IPS DF 6.9 (cell line): ENCODE data around the gene PLCG1.

Experiments used
- DNase-seq: peaks from one replicate; pipeline ENCODE4 v3.0.0-alpha.2; 2013; ENCODE audit warnings: low read depth, low spot score
- H3K27ac ChIP-seq: one replicate; pipeline ENCODE4 v1.5.1; 2013; ENCODE audit warnings: low read length, control low read depth
- H3K27me3 ChIP-seq: 2 replicates; pipeline ENCODE4 v1.6.1; 2013; ENCODE audit warnings: mild to moderate bottlenecking, low read length; ENCODE audit not compliant: control insufficient read depth, insufficient read depth
- H3K36me3 ChIP-seq: 2 replicates; pipeline ENCODE4 v1.6.1; 2013; ENCODE audit warnings: low read length; ENCODE audit not compliant: control insufficient read depth, insufficient read depth
- H3K4me1 ChIP-seq: 2 replicates; pipeline ENCODE4 v1.6.1; 2013; ENCODE audit warnings: low read length; ENCODE audit not compliant: control insufficient read depth, insufficient read depth
- H3K4me3 ChIP-seq: 2 replicates; pipeline ENCODE4 v1.5.1; 2013; ENCODE audit warnings: mild to moderate bottlenecking, low read length
- H3K9me3 ChIP-seq: 2 replicates; pipeline ENCODE4 v1.6.1; 2013; ENCODE audit warnings: low read length, inconsistent platforms; ENCODE audit not compliant: control insufficient read depth, insufficient read depth
- WGBS: extraction: QIAGEN DNeasy Blood & Tissue Kit; methylation state at CpG from one replicate; pipeline ENCODE4 v1.1.7; 2013; ENCODE audit warnings: mixed read lengths, missing lambda C conversion rate; ENCODE audit not compliant: insufficient read length, insufficient coverage; 5-methylcytosine and 5-hydroxymethylcytosine counted together

PLCG1 gene

DNA sequence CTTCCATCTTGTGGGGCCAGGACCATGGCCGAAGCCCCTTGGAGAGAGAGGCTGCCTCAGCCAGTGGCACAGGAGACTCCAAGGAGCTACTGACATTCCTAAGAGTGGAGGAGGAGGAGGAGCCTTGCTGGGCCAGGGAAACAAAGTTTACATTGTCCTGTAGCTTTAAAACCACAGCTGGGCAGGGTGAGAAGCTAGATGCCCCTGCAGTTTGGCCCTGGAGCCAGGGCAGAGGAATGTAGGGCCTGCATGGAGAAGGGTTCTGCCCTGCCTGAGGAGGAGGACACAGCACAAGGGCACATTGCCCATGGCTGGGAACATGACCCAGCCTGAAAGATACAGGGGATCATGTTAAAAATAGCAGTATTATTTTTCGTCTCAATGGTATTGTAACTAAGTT, 37.4 kb downstream of the PLCG1 start:
- no peak for DNase-seq
- no peaks in the 10 kb centered on the region for H3K9me3 ChIP-seq
- no peak overlapping the region for H3K4me3 ChIP-seq
- H3K36me3 ChIP-seq: peaks cover 49% of the 10 kb centered on the region
- no CpG with 5 or more reads among the region's 2 CpGs for WGBS
- H3K4me1 ChIP-seq: no peaks in the 10 kb centered on the region
- H3K27ac ChIP-seq: no peak overlapping the region
- no peaks in the 10 kb centered on the region; the same call in 1 of the 2 replicates for H3K27me3 ChIP-seq

- no peak for DNase-seq
- Histone ChIP-seq H3K36me3 (peaks cover 45% of the 10 kb centered on the region), H3K9me3 (no peaks in the 10 kb centered on the region), H3K27ac (no peak overlapping the region), H3K27me3 (no peaks in the 10 kb centered on the region; the same call in 1 of the 2 replicates), H3K4me3 (no peak overlapping the region), H3K4me1 (no peaks in the 10 kb centered on the region)
- WGBS: no CpG with 5 or more reads among the region's 4 CpGs
These were observed 37.9 kb downstream of the PLCG1 start for GRCh38 chr20:41175201-41175651.

DNA sequence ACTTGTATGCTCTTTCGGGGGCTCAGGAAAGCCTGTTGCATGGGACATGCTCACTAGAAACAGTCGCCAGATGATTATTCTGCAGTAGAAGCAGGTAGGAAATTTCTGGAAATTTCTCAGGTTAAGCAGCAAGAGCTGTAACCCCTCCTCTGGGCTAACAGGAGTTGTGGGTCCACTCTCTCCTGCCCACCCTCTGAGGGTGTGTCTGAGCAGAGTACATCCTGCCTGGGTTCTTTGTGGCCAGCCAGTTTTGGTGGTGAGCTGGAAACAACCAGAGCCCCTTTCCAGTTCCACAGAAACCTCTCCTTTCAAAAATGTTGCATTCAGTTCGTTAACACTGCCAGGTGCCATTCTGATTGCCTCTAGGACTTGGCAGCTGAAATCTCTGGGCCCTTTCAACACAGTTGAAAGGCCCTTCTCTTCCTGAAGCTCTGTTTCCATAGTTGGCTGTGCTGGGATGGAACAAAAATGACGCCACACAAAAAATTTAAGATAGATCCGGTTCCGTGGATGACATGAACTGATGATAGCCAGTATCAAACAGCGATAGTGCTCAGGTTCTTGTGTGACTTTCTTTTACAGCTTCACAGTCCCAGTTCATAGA, 38.5 kb downstream of the PLCG1 start:
- Histone ChIP-seq H3K4me1 (no peaks in the 10 kb centered on the region), H3K27ac (no peak overlapping the region), H3K27me3 (no peaks in the 10 kb centered on the region; the same call in 1 of the 2 replicates), H3K4me3 (no peak overlapping the region), H3K9me3 (no peaks in the 10 kb centered on the region), H3K36me3 (peaks cover 39% of the 10 kb centered on the region)
- no CpG with 5 or more reads among the region's 7 CpGs for WGBS
- DNase-seq: no peak

DNA sequence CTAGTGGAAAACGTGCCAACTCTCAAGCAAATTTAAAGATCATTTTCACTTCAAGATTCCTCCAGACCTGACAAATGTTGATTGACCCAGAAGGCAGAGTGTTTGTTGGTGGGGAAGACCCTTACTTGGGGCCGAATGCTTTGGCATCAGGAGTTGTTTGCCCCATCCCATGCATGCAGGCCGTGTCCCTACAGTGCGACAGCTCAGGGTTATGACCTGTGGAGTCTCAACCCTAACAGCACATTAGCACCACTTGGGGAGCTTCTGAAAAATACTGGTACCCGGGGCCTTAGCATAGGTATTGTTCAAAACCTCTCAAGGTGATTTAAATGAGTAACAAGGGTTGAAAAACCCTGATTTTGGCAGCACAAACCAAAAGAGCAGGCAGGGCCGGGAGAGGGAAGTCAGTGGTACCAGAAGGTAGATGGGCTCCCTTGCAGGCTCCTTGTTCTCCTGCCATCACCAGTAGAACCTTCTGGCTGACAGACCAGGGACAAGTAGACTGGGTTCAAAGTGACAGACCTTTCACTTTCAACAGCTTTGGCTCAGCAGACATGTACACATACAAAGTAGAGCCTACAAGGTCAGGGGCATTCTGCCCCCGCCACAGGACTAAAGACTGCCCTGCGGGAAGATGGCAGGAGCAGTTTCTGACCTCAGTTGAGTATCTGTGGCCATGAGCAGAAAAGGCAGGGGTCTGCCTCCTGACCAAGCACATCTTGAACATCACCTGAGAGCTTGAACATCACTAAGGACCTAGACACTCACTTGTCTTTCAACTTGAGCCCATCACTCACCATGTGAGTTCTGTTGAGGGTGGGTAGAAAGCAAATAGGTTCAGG, 39.6 kb downstream of the PLCG1 start:
- no CpG with 5 or more reads among the region's 8 CpGs for WGBS
- Histone ChIP-seq H3K9me3 (no peaks in the 10 kb centered on the region), H3K36me3 (peaks cover 35% of the 10 kb centered on the region), H3K4me1 (no peaks in the 10 kb centered on the region), H3K27ac (no peak overlapping the region), H3K27me3 (no peaks in the 10 kb centered on the region; the same call in 1 of the 2 replicates), H3K4me3 (no peak overlapping the region)
- no peak for DNase-seq

GRCh38 chr20:41177636-41178035, 40.3 kb downstream of the PLCG1 start:
- no CpG with 5 or more reads among the region's 2 CpGs for WGBS
- Histone ChIP-seq H3K9me3 (no peaks in the 10 kb centered on the region), H3K4me3 (no peak overlapping the region), H3K4me1 (no peaks in the 10 kb centered on the region), H3K27ac (no peak overlapping the region), H3K27me3 (no peaks in the 10 kb centered on the region; the same call in 1 of the 2 replicates), H3K36me3 (peaks cover 30% of the 10 kb centered on the region)
- DNase-seq: no peak

DNA sequence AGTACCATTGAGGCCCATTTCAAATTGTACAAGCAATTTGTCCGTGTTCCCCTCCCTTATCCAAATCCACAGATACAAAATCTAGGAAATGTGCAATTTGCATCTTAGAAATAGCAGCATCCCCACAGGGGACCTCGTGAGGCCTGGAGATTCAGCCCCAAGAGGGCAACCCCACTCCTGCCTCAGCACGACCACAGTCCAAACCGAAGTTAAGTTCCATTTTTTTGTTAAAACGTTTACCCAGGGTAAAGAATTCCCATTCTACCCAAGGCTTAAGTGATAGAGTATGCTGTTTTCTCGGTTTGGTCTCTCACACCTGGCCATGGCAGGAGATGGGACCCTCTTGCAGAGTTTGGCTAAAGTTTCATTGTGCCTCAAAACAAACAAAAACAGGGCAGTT, 41.2 kb downstream of the PLCG1 start:
- no peaks in the 10 kb centered on the region; the same call in 1 of the 2 replicates for H3K27me3 ChIP-seq
- no peak overlapping the region for H3K4me3 ChIP-seq
- H3K4me1 ChIP-seq: no peaks in the 10 kb centered on the region
- no peak overlapping the region for H3K27ac ChIP-seq
- H3K9me3 ChIP-seq: no peaks in the 10 kb centered on the region
- no CpG with 5 or more reads among the region's 6 CpGs for WGBS
- no peak for DNase-seq
- peaks cover 26% of the 10 kb centered on the region for H3K36me3 ChIP-seq

DNA sequence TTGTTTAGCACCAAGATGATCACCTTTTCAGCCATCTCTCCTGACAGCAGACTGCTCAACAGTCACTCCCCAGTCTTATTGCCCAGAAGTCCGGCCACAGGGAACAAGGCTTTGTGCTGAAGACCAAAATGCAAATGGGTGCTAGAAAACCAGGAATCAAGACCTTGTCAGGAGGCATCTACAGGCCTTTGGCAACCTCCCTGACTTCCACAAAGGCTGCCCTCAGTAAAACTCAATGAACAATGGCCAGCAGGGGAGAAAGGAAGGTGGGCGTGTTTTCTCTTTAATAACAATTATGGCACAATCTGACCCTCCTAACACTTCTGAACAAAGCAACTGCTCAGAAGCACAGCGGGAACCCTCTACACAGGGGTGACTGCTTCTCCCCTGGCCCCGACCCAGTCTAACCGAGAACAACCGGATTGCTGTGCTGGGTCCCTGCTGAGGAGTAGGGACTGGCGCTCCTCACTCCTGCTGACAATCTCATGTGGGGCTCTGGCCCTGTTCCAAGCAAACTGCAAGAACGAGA, 41.6 kb downstream of the PLCG1 start:
- Histone ChIP-seq H3K4me3 (no peak overlapping the region), H3K36me3 (peaks cover 21% of the 10 kb centered on the region), H3K27ac (no peak overlapping the region), H3K27me3 (no peaks in the 10 kb centered on the region; the same call in 1 of the 2 replicates), H3K9me3 (no peaks in the 10 kb centered on the region), H3K4me1 (no peaks in the 10 kb centered on the region)
- no CpG with 5 or more reads among the region's 8 CpGs for WGBS
- no peak for DNase-seq

DNA sequence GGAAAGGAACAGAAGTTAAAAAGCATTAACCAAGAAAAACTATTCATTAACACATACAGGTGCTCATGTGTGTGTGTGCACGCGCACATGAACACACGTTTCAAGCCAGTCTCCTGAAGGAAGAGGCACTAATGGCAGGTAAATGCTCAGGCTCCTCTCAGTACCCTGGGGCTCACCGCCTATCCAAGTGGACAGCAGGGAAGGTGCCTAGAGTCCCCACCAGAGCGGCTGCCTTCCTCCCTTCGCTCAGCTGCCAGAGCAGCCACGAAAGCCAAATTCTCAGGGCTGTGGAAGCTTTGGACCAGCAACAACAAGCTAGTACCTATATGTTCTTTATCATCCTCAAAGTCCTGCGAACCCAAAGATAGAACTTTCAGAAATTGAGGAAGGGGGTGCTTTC, 42.6 kb downstream of the PLCG1 start:
- H3K36me3 ChIP-seq: peaks cover 12% of the 10 kb centered on the region; the same call in 1 of the 2 replicates
- H3K27me3 ChIP-seq: no peaks in the 10 kb centered on the region
- no peak overlapping the region for H3K27ac ChIP-seq
- no peaks in the 10 kb centered on the region for H3K9me3 ChIP-seq
- no peak for DNase-seq
- no peaks in the 10 kb centered on the region for H3K4me1 ChIP-seq
- no CpG with 5 or more reads among the region's 8 CpGs for WGBS
- no peak overlapping the region for H3K4me3 ChIP-seq

DNA sequence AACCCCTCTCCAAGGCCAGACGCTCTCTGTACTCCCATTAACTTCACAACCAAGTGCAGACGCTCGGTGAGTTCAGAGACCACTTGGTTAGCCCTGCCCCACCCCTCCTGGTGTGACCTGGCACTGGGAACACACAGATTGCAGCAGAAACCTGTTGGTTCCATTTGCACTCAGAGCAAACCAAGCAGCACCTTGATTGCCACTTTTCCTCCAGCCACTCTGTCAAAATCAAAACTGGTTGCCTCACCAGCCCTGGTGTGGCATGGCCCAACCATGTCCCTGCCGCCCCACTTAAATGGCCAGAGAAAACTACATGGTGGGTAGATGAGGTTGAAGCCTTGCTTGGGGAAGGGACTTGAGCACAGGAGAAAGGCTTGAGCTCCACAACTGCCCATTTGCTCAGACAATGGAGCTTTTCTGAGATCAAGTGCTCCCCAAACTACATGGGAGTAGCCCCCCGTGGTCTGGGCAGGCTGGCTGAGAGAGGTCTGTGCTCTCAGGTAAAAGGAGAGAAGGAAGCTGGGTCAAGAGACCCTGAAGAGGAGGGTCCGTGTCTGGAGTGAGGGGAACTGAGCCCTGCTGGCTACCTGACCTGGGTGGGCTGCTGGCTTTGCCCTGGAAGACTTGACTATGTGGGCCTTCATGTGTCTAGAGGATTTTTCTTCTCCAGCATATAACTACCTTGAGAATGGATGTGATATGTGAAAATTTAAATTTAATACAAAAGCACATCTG, 43.4 kb downstream of the PLCG1 start:
- Histone ChIP-seq H3K4me1 (no peaks in the 10 kb centered on the region), H3K27me3 (no peaks in the 10 kb centered on the region), H3K9me3 (no peaks in the 10 kb centered on the region), H3K27ac (no peak overlapping the region), H3K4me3 (no peak overlapping the region), H3K36me3 (peaks cover 6% of the 10 kb centered on the region; the same call in 1 of the 2 replicates)
- no peak for DNase-seq
- no CpG with 5 or more reads among the region's 6 CpGs for WGBS

GRCh38 chr20:41181567-41181966, 44.2 kb downstream of the PLCG1 start:
- H3K27ac ChIP-seq: no peak overlapping the region
- H3K9me3 ChIP-seq: no peaks in the 10 kb centered on the region
- DNase-seq: no peak
- no peaks in the 10 kb centered on the region for H3K4me1 ChIP-seq
- 0 out of 2 replicates have a peak, but pooled peaks cover 2% of the 10 kb centered on the region for H3K36me3 ChIP-seq
- H3K27me3 ChIP-seq: no peaks in the 10 kb centered on the region
- H3K4me3 ChIP-seq: no peak overlapping the region
- WGBS: no CpG with 5 or more reads among the region's 3 CpGs
